ENCODE results near the gene CD2BP2. TPM values are rescaled to one million over a fixed set of nuclear protein-coding genes. Genes with fewer than 3 reads are reported as not detected.

Gene CD2BP2
- total and polyA plus RNA-seq, 9 of the 15 experiments (the other 6 are each of a cell fraction or from before 2014, with no cell fraction given), result 3.9 to 51.1 (median 32.8) TPM

- no peak for FAIRE-seq
- ATAC-seq, result no peak
- no peak for TF ChIP-seq POLR2B (IDR thresholded peaks at IDR 0.05; ENCODE audit: low read depth, partially characterized antibody)
- 0 out of 2 replicates have a peak, but pooled peaks have one; percentile 6 for TF ChIP-seq MAX (CRISPR knock-in tag; IDR thresholded peaks at IDR 0.05)
- no peak for TF ChIP-seq ZNF146 (CRISPR knock-in tag; IDR thresholded peaks at IDR 0.05; ENCODE audit: unreplicated experiment)
- TF ChIP-seq ZNF398 (CRISPR knock-in tag; IDR thresholded peaks at IDR 0.05), result no peak
- no peak for TF ChIP-seq ZNF449 (CRISPR knock-in tag; IDR thresholded peaks at IDR 0.05)
- no peak for TF ChIP-seq ATF2 (CRISPR knock-in tag; IDR thresholded peaks at IDR 0.05)
- no peak for TF ChIP-seq MAZ (CRISPR knock-in tag; conservative IDR thresholded peaks at IDR 0.05 in 1 of 2, IDR thresholded peaks at IDR 0.05 in 1 of 2)
- no peak for TF ChIP-seq ARID3B (CRISPR knock-in tag; IDR thresholded peaks at IDR 0.05; ENCODE audit: borderline replicate concordance)
- TF ChIP-seq ZNF143 (CRISPR knock-in tag; IDR thresholded peaks at IDR 0.05), result 0 out of 2 replicates have a peak, but pooled peaks have one; percentile 25
- 0 out of 2 replicates have a peak, but pooled peaks have one; percentile 7 for TF ChIP-seq HDGF (IDR thresholded peaks at IDR 0.05)
- no peak for TF ChIP-seq ZNF282 (CRISPR knock-in tag; IDR thresholded peaks at IDR 0.05)
- no peak for TF ChIP-seq NFE2L1 (tag; IDR thresholded peaks at IDR 0.05; ENCODE audit: borderline replicate concordance, low read depth)
- no peak for TF ChIP-seq POU5F1 (IDR thresholded peaks at IDR 0.05; ENCODE audit: borderline replicate concordance, low read depth, low read length, partially characterized antibody)
- no peak for TF ChIP-seq ZNF133 (CRISPR knock-in tag; IDR thresholded peaks at IDR 0.05)
- TF ChIP-seq KAT8 (IDR thresholded peaks at IDR 0.05; ENCODE audit: low read depth), result no peak
- no peak for TF ChIP-seq KLF1 (tag; IDR thresholded peaks at IDR 0.05)
- no peak for TF ChIP-seq ZNF174 (CRISPR knock-in tag; IDR thresholded peaks at IDR 0.05)
Measured at GRCh38 chr16:30368792-30369090, 13.6 kb upstream of the CD2BP2 start.

More at GRCh38 chr16:30368792-30369090, 13.6 kb upstream of the CD2BP2 start:
- H3K4me1 ChIP-seq (replicated peaks in 1 of 2; ENCODE audit: control insufficient read depth in 2 of 2, insufficient read depth in 2 of 2, low read length in 2 of 2), result peaks cover 25 to 44% of the 10 kb centered on the region in 2 experiments; a peak in 4 of 5 replicates
- H3K9ac ChIP-seq (ENCODE audit: insufficient read depth in 1 of 2, low read depth in 2 of 2, low read length in 2 of 2), result peak overlapping the region; percentile 70 to 98
- H3K9me3 ChIP-seq (replicated peaks; ENCODE audit: control insufficient read depth, insufficient read depth, low read depth, low read length), result no peaks in the 10 kb centered on the region
- peak overlapping the region; percentile 72 for H3K27ac ChIP-seq (ENCODE audit: extremely low read depth, low read depth, low read length)
- no peak for DNase-seq (ENCODE audit: extremely low read depth in 1 of 4, low spot score in 3 of 4)
- ChIA-PET POLR2A (interaction anchor here (0.6 to 6.3 kb wide), 4 partner anchors 11 to 260 kb away, joined by 3 to 77 read pairs (median 4); partner anchors contain the start of gene CD2BP2), CTCF (ENCODE audit: low intra/inter-chr PET ratio) (no interaction called here)
- no peak overlapping the region for H2AFZ ChIP-seq (ENCODE audit: low read depth, low read length)
- H3K9me1 ChIP-seq (ENCODE audit: control insufficient read depth, insufficient read depth, low read length), result peaks cover 6% of the 10 kb centered on the region
- WGBS (ENCODE audit: insufficient coverage, low coverage, missing lambda C conversion rate), result 0% methylated on average over 4 of the region's 4 CpGs
- peak overlapping the region; percentile 74 for H3K4me3 ChIP-seq
- BruUV-seq (replicated peaks), result no TSS peak
- peaks cover 56% of the 10 kb centered on the region for H3K79me2 ChIP-seq (ENCODE audit: control insufficient read depth, insufficient read depth, low read length)
- peak overlapping the region; percentile 90 for H3K4me2 ChIP-seq (ENCODE audit: insufficient read depth, low read length)
- H3K27me3 ChIP-seq (ENCODE audit: control insufficient read depth in 2 of 2, insufficient read depth in 2 of 2, low read length in 2 of 2), result no peaks in the 10 kb centered on the region
- in situ Hi-C loops (cut with MboI), result loop anchor here (25.0 kb wide), 1 partner anchor 906 kb away; the partner anchor contains the start of genes BOLA2, SLX1B and SULT1A4
- H3K36me3 ChIP-seq (ENCODE audit: control insufficient read depth, insufficient read depth, low read length), result peaks cover 36% of the 10 kb centered on the region
- intact Hi-C loops (cut with micrococcal nuclease), result no loop called here
- peaks cover 23% of the 10 kb centered on the region for H4K20me1 ChIP-seq (replicated peaks; ENCODE audit: control insufficient read depth, insufficient read depth, low read length)
